ENCODE measurements around the gene S100B.

DNA sequence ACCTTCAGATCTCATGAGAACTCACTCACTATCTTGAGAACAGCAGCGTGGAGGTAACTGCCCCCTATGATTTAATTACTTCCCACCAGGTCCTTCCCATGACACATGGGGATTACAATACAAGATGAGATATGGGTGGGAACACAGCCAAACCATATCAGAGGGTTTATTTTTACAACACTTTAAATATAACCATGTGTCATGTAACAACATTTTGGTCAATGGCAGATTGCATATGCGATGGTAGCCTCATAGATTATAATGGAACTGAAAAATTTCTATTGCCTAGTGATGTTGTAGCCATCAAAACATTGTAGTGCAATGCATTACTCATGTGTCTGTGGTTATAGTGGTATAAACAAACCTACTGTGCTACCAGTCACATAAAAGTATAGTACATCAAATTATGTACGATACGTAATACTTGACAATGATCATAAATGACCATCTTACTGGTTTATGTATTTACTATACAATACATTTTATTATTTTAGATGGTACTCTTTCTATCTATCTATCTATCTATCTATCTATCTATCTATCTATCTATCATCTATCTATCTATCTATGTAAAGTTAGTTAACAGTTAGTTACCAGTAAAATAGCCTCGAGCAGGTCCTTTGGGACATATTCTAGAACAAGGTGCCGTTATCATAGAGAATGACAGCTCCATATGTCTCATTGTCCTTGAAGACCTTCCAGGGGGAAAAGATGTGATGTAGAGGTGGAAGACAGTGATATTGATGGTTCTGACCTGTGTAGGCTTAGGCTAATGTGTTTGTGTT lies 12.6 kb upstream of the S100B start:
- no peak for TF ChIP-seq POLR2A (IDR thresholded peaks at IDR 0.05)
- TF ChIP-seq, protein P1, sequence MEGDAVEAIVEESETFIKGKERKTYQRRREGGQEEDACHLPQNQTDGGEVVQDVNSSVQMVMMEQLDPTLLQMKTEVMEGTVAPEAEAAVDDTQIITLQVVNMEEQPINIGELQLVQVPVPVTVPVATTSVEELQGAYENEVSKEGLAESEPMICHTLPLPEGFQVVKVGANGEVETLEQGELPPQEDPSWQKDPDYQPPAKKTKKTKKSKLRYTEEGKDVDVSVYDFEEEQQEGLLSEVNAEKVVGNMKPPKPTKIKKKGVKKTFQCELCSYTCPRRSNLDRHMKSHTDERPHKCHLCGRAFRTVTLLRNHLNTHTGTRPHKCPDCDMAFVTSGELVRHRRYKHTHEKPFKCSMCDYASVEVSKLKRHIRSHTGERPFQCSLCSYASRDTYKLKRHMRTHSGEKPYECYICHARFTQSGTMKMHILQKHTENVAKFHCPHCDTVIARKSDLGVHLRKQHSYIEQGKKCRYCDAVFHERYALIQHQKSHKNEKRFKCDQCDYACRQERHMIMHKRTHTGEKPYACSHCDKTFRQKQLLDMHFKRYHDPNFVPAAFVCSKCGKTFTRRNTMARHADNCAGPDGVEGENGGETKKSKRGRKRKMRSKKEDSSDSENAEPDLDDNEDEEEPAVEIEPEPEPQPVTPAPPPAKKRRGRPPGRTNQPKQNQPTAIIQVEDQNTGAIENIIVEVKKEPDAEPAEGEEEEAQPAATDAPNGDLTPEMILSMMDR (IDR thresholded peaks at IDR 0.05), result no peak
